ENCODE data around the gene CD44. TPM values are rescaled to one million over a fixed set of nuclear protein-coding genes. Genes with fewer than 3 reads are reported as not detected.

The CD44 gene
- total RNA-seq, 1 donor from 2014 or later = 188 TPM

DNA sequence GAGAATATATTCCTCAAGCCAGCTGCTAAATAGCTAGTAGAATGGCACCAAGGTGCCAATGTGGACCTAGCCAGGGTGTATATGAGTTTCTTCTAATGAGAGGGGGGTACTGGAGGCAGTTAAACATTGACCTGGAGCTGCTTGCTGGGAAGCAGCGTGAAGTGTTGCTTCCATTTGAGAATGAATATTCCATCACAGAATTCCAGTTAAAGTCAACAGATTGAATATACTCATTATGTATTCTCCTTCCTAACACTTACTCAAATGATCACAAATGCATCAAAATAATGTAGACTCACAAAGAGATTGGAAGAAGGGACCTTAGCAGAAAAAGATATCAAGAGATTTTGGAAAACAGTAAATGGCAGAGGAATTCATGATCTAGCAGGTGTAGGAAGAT, 102.1 kb downstream of the CD44 start:
- ATAC-seq = no peak
- intact Hi-C loops (cut with DNase I) = no loop called here
- no peak for DNase-seq (ENCODE audit: low spot score)

GRCh38 chr11:35241531-35241930, 102.6 kb downstream of the CD44 start:
- DNase-seq (ENCODE audit: low spot score) = no peak
- no peak for ATAC-seq
- intact Hi-C loops (cut with DNase I) = no loop called here

- intact Hi-C loops (cut with DNase I) = no loop called here
- ATAC-seq (no peak), DNase-seq (ENCODE audit: low spot score) (no peak)
Observed at GRCh38 chr11:35242412-35243242, 103.7 kb downstream of the CD44 start.

DNA sequence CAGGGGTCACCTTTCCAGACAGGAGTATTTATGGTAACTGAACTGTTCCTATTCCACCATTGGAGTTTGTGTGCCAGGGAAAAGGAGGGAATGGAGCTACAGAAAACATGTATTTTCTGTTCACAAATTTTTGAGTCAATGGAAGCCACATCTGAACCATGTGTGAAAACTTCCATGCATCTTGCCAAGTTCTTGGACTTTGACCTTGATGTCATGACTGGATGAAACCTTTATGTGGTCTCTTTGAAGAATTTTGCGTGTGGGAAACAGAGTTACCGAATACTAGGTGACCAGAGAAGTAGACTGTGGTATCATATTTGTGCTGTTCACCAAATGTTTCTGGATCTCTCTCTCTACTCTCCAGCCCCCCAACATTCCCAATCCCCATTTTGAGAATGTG, 104.8 kb downstream of the CD44 start:
- intact Hi-C loops (cut with DNase I) = no loop called here
- no peak for ATAC-seq

DNA sequence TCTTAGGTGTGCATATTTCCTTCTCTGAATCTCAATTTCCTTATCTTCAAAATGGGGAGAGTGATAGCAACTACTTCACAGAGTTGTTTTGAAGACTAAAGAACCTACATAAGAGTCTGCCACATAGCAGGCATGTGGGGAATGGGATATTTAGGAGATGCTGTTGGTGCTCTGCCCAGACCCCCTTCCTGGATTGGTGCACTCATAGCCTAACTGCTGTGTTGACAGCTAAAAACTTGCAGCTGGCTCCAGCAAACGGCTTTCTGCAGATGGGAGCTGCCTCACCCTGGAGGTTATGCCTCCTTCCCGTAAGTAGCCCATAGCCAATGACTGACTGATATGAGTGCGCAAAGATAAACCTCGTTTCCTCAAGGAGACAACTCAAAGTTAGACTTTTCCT, 106.1 kb downstream of the CD44 start:
- no peak for ATAC-seq
- intact Hi-C loops (cut with DNase I) = no loop called here
- DNase-seq (ENCODE audit: low spot score) = no peak

More for the DNA sequence above, 104.8 kb downstream of the CD44 start:
- no peak for DNase-seq (ENCODE audit: low spot score)

DNA sequence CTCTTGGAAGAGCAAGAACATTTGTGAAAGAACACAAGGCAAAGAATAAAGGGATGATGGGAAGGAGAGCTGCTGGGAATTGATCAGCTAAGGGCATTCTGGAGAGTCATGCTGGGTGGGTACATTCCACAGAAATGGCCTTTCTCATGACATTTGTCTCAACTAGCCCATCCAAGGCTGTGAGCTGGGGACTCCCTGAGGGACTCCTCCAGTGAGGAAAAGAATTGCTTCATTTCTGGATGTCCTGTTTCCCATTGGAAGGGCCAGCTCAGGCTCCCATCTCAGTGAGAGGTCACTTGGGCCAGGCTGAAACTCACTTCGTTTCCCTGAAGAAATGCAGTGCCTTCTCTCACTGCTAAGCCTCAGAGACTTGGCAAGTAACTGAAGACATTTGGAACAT, 106.8 kb downstream of the CD44 start:
- DNase-seq (ENCODE audit: low spot score) = no peak
- ATAC-seq = peak; percentile 30

GRCh38 chr11:35246745-35247144, 107.8 kb downstream of the CD44 start:
- intact Hi-C loops (cut with DNase I) = no loop called here
- no peak for DNase-seq (ENCODE audit: low spot score)
- ATAC-seq = no peak

More for the DNA sequence above, 106.8 kb downstream of the CD44 start:
- intact Hi-C loops (cut with DNase I) = no loop called here

DNA sequence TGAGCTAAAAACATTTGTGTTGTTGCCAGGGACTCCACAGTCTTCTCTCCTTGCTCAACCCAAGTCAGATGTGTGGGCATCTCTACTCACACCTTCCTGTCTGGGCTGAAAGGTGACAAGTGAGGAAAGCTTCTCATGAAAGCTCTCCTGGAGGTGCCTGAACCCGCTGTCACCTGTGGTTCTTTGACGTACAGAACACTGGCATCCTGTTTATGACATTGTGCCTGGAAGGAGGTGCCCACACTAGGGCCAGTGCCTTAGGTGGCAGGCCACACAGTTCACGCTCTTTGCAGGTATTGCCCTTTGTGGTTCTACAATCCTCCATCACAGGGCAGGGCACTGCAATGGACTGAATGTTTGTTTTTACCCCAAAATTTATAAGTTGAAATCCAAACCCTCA, 108.5 kb downstream of the CD44 start:
- ATAC-seq (peak; percentile 13), DNase-seq (ENCODE audit: low spot score) (no peak)
- intact Hi-C loops (cut with DNase I) = no loop called here

GRCh38 chr11:35247863-35248262, 108.9 kb downstream of the CD44 start:
- ATAC-seq (peak; percentile 17), DNase-seq (ENCODE audit: low spot score) (no peak)
- intact Hi-C loops (cut with DNase I) = no loop called here

DNA sequence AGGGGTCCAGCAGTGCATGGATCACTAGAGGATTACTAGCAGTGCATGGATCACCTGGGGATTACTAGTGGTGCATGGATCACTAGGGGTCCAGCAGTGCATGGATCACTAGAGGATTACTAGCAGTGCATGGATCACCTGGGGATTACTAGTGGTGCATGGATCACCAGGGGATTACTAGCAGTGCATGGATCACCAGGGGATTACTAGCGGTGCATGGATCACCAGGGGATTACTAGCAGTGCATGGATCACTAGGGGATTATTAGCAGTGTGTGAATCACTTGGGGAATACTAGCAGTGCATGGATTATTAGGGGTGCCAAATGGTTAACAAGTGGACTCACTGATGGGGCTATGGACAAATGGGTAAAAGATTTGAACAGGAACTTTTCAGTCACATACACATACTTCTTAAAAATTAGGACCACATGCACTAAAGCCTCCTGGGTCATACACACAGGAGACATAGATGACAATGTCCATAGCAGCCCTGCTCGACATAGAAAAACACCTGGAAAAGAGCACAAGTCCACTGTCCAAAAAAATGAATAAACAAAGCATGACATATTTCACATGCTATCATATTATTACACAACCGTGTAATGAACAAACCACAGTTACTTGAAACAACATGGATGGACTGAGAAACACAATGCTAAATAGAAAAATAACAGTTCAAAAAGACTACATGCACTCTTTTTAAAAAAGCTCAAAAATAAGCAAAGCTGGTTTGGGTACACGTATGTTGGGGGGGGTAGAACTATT, 109.8 kb downstream of the CD44 start:
- ATAC-seq (no peak), DNase-seq (ENCODE audit: low spot score) (no peak)
- intact Hi-C loops (cut with DNase I) = no loop called here

GRCh38 chr11:35250192-35250591, 111.2 kb downstream of the CD44 start:
- ATAC-seq = no peak
- no peak for DNase-seq (ENCODE audit: low spot score)
- intact Hi-C loops (cut with DNase I) = no loop called here

GRCh38 chr11:35250621-35251020, 111.7 kb downstream of the CD44 start:
- ATAC-seq (no peak), DNase-seq (ENCODE audit: low spot score) (no peak)
- intact Hi-C loops (cut with DNase I) = no loop called here

GRCh38 chr11:35253237-35253636, 114.3 kb downstream of the CD44 start:
- no peak for DNase-seq (ENCODE audit: low spot score)
- intact Hi-C loops (cut with DNase I) = no loop called here

DNA sequence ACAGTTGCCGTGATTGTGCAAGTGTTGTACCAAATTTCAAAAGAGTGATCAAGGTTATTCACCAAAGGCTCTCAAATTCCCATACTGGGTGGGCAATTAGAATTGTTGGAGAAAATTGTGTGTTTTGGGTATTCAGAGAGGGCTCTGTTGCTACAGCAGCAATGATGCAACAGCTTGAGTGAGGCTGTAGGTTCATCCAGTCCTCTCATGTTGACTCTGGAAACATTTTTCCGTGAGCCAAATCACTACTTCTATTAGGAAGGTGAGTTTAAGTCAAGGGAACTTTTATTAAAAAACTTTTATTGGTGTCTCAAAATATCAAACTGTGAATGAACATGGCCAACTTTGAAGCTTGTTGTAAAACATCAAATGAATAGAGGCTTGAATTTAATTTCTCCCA, 116.5 kb downstream of the CD44 start:
- intact Hi-C loops (cut with DNase I) = no loop called here
- ATAC-seq (no peak), DNase-seq (ENCODE audit: low spot score) (no peak)

More at GRCh38 chr11:35253237-35253636, 114.3 kb downstream of the CD44 start:
- ATAC-seq = no peak

GRCh38 chr11:35256296-35256695, 117.3 kb downstream of the CD44 start:
- ATAC-seq (no peak), DNase-seq (ENCODE audit: low spot score) (no peak)
- intact Hi-C loops (cut with DNase I) = no loop called here

DNA sequence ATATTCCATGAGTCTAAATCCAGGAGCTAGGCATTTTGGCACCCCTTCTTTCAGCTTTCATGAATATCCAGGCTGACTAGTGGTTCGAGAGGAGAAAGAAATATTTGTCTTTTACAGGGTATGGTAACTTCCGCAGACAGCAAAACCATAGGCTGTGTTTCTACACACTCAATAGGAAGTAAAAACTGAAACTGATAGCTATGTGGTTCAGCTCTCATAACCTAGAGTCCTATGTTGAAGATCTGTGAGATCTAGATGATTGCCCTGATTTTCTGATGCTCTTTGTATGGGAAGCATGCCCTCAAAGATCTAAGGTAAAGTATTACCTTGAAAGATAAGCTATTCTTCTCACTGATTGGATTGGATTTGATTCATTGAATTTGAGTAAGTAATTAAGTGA, 118.3 kb downstream of the CD44 start:
- intact Hi-C loops (cut with DNase I) = no loop called here
- ATAC-seq (no peak), DNase-seq (ENCODE audit: low spot score) (no peak)

- no peak for ATAC-seq
- intact Hi-C loops (cut with DNase I) = no loop called here
- DNase-seq (ENCODE audit: low spot score) = no peak
Observed at GRCh38 chr11:35259529-35259928, 120.6 kb downstream of the CD44 start.

DNA sequence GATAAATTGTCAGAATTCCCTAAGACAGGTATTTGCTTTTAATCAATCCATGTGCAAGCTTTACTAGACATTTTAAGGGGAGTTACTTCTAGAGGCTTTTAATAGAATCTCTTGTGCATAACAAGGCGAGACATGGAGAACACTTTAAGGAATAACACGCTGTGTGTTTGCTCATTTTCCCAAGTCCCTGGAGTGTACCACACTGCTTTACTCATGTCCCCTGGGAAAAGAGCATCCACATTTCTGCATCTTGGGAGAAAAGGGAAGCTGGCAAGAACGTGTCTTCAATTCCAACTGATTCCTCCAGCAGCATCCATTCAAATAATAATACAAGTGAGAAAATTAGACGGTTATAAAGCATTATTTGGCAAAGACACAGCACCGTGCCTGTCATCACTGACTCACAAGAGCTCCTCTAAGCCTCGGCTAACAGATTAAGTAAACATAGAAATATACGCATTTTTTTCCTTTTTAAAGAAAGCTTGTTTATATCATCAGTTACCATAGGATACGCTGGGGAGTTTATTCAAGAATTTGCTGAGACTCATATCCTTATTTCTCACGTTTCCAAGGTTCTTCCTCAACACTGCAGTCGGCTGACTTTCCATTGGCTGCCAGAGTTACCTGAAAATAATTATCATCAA, 121.5 kb downstream of the CD44 start:
- DNase-seq (ENCODE audit: low spot score) = no peak
- ATAC-seq = no peak
- intact Hi-C loops (cut with DNase I) = no loop called here

DNA sequence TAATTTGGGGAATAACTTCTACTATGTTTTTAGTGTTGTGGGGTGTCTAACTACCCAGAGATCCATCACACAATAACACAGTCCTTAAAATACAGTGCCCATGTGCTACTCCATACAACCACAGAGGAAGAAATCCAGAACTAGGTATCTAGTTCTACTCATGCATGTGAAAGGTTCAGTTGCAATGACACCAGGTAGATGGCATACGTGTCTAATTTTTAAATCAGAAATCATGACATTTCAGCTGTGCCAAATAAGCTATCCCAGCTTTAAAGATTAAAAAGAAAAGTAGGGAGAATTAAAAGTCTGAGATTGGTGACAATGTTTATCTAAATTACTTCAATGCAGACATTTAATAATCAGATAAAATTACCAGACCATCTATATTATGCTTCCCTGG, 122.2 kb downstream of the CD44 start:
- ATAC-seq (no peak), DNase-seq (ENCODE audit: low spot score) (no peak)
- intact Hi-C loops (cut with DNase I) = no loop called here

- ATAC-seq (no peak), DNase-seq (ENCODE audit: low spot score) (no peak)
- intact Hi-C loops (cut with DNase I) = no loop called here
Observed at GRCh38 chr11:35262056-35262455, 123.1 kb downstream of the CD44 start.
